Stimulated activated CD8-positive, alpha-beta memory T cell treated with anti-CD3 and anti-CD28 coated beads, Interleukin-12 subunit alpha, Interleukin-12 subunit beta, amount 100 ng/mL, for 24 hours (primary cell): ENCODE results near the gene MAD1L1.

ENCODE experiments used
- DNase-seq: peaks from one replicate; pipeline ENCODE4 v3.0.0-alpha.2; 2020; ENCODE audit errors: extremely low read depth

MAD1L1 gene

GRCh38 chr7:1956611-1957470, 275.9 kb downstream of the MAD1L1 start:
- no peak for DNase-seq

GRCh38 chr7:1956141-1956540, 276.6 kb downstream of the MAD1L1 start:
- no peak for DNase-seq

- DNase-seq: no peak
Measured at GRCh38 chr7:1954366-1955004, 278.3 kb downstream of the MAD1L1 start.

- DNase-seq: no peak
Measured at GRCh38 chr7:1953199-1954190, 279.2 kb downstream of the MAD1L1 start.

GRCh38 chr7:1952781-1953180, 280.0 kb downstream of the MAD1L1 start:
- DNase-seq: no peak

- no peak for DNase-seq
Measured at GRCh38 chr7:1952169-1952760, 280.5 kb downstream of the MAD1L1 start.

GRCh38 chr7:1951600-1951999, 281.1 kb downstream of the MAD1L1 start:
- no peak for DNase-seq

- DNase-seq: no peak
Measured at GRCh38 chr7:1951159-1951536, 281.6 kb downstream of the MAD1L1 start.

GRCh38 chr7:1950452-1951158, 282.1 kb downstream of the MAD1L1 start:
- no peak for DNase-seq

- DNase-seq: no peak
Measured at GRCh38 chr7:1950066-1950451, 282.7 kb downstream of the MAD1L1 start.

- DNase-seq: no peak
Measured at GRCh38 chr7:1949681-1950055, 283.1 kb downstream of the MAD1L1 start.

GRCh38 chr7:1948887-1949680, 283.7 kb downstream of the MAD1L1 start:
- DNase-seq: no peak

- DNase-seq: no peak
Measured at GRCh38 chr7:1948301-1948796, 284.4 kb downstream of the MAD1L1 start.

GRCh38 chr7:1947586-1948217, 285.0 kb downstream of the MAD1L1 start:
- DNase-seq: no peak

- no peak for DNase-seq
Measured at GRCh38 chr7:1946773-1947450, 285.8 kb downstream of the MAD1L1 start.

GRCh38 chr7:1946025-1946772, 286.5 kb downstream of the MAD1L1 start:
- no peak for DNase-seq

- no peak for DNase-seq
Measured at GRCh38 chr7:1945558-1945957, 287.2 kb downstream of the MAD1L1 start.

- DNase-seq: no peak
Measured at GRCh38 chr7:1944619-1945210, 288.0 kb downstream of the MAD1L1 start.
